ENCODE data around the gene NPAS3.

DNA sequence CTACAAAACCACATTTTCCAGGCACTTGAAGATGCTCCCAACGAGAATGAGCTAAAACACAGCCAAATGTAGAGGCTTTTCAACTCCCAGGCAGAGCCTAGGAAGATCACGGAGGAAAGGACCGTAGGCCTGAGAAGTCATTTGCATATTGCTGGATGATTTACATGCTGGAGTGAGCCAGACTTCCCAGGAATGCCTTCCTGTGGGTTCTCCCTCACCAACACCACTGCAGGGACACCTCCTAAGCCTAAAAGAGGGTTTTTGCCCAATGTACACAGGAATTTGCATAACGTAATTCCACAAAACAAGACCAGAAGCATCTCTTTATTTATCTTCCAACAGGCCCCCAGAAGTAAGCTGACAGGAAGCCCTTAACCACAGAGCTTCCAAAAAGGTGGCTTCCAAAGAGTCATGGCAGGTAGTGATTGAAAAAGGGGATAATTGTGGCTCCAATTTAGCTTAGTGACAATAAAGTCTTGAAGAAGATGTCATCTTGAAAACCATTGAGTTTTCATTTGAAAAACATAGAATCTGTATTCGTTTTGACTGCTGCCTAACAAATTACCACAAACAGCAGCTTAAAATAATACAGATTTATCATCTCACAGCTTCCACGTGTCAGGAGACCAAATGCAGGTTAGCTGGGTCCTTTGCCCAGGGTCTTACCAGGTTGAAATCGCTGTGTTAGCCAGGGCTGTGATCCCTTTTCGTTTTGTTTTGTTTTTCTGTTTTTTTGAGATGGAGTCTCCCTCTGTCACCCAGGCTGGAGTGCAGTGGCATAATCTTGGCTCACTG, 896.0 kb downstream of the NPAS3 start:
- TF ChIP-seq TAF1 (IDR thresholded peaks at IDR 0.05; ENCODE audit: borderline replicate concordance, insufficient read depth, low read length) (no peak), FOXP2 (optimal IDR thresholded peaks at IDR 0.05; ENCODE audit: borderline replicate concordance, extremely low read depth, extremely low read length, insufficient read depth) (no peak)
- TF ChIP-seq, protein P1, sequence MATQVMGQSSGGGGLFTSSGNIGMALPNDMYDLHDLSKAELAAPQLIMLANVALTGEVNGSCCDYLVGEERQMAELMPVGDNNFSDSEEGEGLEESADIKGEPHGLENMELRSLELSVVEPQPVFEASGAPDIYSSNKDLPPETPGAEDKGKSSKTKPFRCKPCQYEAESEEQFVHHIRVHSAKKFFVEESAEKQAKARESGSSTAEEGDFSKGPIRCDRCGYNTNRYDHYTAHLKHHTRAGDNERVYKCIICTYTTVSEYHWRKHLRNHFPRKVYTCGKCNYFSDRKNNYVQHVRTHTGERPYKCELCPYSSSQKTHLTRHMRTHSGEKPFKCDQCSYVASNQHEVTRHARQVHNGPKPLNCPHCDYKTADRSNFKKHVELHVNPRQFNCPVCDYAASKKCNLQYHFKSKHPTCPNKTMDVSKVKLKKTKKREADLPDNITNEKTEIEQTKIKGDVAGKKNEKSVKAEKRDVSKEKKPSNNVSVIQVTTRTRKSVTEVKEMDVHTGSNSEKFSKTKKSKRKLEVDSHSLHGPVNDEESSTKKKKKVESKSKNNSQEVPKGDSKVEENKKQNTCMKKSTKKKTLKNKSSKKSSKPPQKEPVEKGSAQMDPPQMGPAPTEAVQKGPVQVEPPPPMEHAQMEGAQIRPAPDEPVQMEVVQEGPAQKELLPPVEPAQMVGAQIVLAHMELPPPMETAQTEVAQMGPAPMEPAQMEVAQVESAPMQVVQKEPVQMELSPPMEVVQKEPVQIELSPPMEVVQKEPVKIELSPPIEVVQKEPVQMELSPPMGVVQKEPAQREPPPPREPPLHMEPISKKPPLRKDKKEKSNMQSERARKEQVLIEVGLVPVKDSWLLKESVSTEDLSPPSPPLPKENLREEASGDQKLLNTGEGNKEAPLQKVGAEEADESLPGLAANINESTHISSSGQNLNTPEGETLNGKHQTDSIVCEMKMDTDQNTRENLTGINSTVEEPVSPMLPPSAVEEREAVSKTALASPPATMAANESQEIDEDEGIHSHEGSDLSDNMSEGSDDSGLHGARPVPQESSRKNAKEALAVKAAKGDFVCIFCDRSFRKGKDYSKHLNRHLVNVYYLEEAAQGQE (IDR thresholded peaks at IDR 0.05; ENCODE audit: insufficient read depth in 1 of 2, low read depth in 2 of 2, low read length in 2 of 2) = no peak

Data from PFSK-1 (cell line).